Ishikawa (cell line): Measurements from ENCODE around the gene IL2RA.

Experiments used
- CEBPB ChIP-seq: IDR thresholded peaks from 2 replicates; pipeline ENCODE4 v1.6.1; 2012
- CREB1 ChIP-seq: IDR thresholded peaks from 2 replicates; pipeline ENCODE4 v1.6.1; 2012; ENCODE audit warnings: low read depth
- EGR1 ChIP-seq: IDR thresholded peaks from 2 replicates; pipeline ENCODE4 v1.6.1; 2012
- EP300 ChIP-seq: IDR thresholded peaks from 2 replicates; pipeline ENCODE4 v1.6.1; 2012; ENCODE audit warnings: borderline replicate concordance
- FOXM1 ChIP-seq: IDR thresholded peaks from 2 replicates; pipeline ENCODE4 v1.6.1; 2012; ENCODE audit warnings: low read depth, borderline replicate concordance
- NFIC ChIP-seq: IDR thresholded peaks from 2 replicates; pipeline ENCODE4 v1.6.1; 2012
- RAD21 ChIP-seq: IDR thresholded peaks from 2 replicates; pipeline ENCODE4 v1.6.1; 2012; ENCODE audit warnings: low read depth
- TAF1 ChIP-seq: IDR thresholded peaks from 2 replicates; pipeline ENCODE4 v1.6.1; 2012; ENCODE audit warnings: low read depth, mild to moderate bottlenecking
- TCF12 ChIP-seq: IDR thresholded peaks from 2 replicates; pipeline ENCODE4 v1.6.1; 2012; ENCODE audit warnings: low read depth
- TEAD4 ChIP-seq: IDR thresholded peaks from 2 replicates; pipeline ENCODE4 v1.6.1; 2012
- YY1 ChIP-seq: IDR thresholded peaks from 2 replicates; pipeline ENCODE4 v1.6.1; 2012; ENCODE audit warnings: low read depth
- ZBTB7A ChIP-seq: IDR thresholded peaks from 2 replicates; pipeline ENCODE4 v1.6.1; 2012; ENCODE audit warnings: low read depth
- TF ChIP-seq, protein P1 (sequence below): IDR thresholded peaks from 2 replicates; pipeline ENCODE4 v1.6.1; 2012; ENCODE audit warnings: low read depth, mild to moderate bottlenecking
- TF ChIP-seq, protein P2 (sequence below): IDR thresholded peaks from 2 replicates; pipeline ENCODE4 v1.6.1; 2012
- TF ChIP-seq, protein P3 (sequence below): IDR thresholded peaks from 2 replicates; pipeline ENCODE4 v1.6.1; 2012

IL2RA gene

DNA sequence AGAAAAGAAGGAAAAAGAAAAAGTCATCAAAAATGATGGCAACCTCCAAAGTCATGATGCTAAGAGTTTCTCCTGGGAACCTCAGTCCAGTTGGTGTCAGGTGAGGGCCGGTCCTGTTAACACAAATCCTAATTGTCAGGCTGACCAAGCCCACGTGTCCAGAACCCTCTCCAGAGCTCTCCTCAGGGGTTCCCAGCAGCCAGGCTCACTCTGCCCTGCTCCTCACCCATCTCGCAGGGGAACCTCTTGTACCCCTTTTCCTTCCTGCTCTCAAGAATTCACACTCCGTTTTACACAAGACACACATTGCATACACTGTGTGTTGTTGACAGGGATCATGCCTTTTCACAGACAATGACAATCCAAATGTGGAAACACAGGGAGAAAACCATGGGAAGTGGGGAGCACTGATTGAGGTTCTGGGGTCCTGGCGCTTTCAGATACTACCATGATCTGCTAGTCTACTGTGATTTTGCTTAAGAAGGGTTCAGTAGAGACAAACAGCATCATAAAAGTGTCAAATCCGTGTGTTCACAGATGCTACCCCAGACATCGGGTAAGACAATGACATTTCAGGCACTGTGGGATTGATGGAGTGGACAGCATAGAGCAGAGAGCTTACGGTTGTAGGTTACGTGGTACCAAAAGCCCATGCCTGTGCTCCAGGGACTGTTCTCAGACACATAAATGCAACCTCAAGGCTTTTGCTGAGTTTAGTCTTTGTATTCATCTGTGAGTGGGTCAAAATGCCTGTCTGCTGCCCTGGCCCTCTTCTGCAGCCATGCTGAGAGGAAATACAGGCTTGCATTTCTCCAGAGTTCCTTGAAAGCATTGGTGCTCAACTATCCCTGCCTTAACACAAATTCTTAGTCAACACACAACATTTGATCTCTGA is 16.0 kb downstream of the IL2RA start:
- TF ChIP-seq CEBPB (no peak), NFIC (no peak), TAF1 (no peak), CREB1 (no peak), RAD21 (no peak), YY1 (no peak)
- TF ChIP-seq, protein P1, sequence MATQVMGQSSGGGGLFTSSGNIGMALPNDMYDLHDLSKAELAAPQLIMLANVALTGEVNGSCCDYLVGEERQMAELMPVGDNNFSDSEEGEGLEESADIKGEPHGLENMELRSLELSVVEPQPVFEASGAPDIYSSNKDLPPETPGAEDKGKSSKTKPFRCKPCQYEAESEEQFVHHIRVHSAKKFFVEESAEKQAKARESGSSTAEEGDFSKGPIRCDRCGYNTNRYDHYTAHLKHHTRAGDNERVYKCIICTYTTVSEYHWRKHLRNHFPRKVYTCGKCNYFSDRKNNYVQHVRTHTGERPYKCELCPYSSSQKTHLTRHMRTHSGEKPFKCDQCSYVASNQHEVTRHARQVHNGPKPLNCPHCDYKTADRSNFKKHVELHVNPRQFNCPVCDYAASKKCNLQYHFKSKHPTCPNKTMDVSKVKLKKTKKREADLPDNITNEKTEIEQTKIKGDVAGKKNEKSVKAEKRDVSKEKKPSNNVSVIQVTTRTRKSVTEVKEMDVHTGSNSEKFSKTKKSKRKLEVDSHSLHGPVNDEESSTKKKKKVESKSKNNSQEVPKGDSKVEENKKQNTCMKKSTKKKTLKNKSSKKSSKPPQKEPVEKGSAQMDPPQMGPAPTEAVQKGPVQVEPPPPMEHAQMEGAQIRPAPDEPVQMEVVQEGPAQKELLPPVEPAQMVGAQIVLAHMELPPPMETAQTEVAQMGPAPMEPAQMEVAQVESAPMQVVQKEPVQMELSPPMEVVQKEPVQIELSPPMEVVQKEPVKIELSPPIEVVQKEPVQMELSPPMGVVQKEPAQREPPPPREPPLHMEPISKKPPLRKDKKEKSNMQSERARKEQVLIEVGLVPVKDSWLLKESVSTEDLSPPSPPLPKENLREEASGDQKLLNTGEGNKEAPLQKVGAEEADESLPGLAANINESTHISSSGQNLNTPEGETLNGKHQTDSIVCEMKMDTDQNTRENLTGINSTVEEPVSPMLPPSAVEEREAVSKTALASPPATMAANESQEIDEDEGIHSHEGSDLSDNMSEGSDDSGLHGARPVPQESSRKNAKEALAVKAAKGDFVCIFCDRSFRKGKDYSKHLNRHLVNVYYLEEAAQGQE: no peak

DNA sequence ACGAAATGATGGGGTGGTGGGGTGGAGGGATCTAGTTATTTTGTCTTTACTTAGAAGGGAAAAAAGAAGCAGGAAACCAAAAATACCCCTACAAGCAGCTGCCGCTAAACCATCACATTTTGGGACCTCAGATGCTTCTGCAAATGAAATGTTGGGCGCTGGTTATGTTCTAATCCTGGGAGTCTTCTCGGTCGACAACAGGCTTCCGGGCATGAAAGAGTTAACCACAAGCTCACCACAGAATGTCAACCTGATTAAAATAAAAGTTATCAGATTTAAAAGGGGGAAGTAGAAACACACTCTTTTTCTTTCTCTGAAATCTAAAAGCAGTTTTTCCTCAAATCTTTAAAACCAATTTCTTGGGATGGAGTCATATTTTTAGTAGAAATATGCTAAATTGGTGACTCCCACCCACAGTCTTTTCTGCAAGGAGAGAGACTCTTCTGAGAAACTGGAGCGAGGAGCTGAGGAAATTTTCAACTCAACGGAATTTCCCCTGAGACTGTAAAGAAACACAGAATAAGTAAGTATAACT is 16.8 kb downstream of the IL2RA start:
- TF ChIP-seq EGR1 (no peak), CREB1 (no peak), ZBTB7A (no peak), CEBPB (no peak), YY1 (no peak), TEAD4 (no peak), TCF12 (no peak), EP300 (no peak), RAD21 (no peak), FOXM1 (no peak), TAF1 (no peak), NFIC (no peak)
- TF ChIP-seq, protein P2, sequence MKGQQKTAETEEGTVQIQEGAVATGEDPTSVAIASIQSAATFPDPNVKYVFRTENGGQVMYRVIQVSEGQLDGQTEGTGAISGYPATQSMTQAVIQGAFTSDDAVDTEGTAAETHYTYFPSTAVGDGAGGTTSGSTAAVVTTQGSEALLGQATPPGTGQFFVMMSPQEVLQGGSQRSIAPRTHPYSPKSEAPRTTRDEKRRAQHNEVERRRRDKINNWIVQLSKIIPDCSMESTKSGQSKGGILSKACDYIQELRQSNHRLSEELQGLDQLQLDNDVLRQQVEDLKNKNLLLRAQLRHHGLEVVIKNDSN: no peak
- TF ChIP-seq, protein P3, sequence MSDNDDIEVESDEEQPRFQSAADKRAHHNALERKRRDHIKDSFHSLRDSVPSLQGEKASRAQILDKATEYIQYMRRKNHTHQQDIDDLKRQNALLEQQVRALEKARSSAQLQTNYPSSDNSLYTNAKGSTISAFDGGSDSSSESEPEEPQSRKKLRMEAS: no peak
- TF ChIP-seq, protein P1: no peak

DNA sequence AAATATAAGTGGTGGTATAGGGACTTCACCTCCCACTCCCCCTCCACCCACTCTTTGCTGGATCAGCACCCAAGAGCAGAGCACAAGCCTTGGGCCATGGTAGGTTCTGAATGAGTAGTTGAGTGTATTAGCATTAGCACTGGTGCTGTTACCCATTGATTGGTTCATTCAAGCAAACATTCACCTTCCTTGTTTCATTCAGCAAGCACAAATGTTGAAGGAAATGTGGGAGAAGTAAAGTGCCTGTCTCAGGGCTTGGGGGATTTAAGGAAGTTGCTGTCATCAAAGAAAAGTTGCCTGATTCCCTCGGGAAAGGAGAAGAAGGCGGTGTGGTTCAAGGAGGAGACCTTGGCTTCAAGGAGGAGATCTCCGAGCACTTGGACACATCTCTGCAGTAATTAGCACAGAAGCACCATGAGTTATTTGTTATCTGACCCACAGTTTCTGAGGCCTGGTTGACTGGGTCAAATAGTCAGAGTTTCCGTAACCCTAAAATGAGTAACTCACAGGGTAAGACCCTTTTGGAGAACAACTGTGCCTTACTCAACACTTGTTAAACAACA is 17.3 kb downstream of the IL2RA start:
- TF ChIP-seq FOXM1 (no peak), NFIC (no peak), RAD21 (no peak), CREB1 (no peak), EGR1 (no peak), TCF12 (no peak), CEBPB (no peak), EP300 (no peak), ZBTB7A (no peak)
- TF ChIP-seq, protein P3: no peak
- TF ChIP-seq, protein P2: no peak

DNA sequence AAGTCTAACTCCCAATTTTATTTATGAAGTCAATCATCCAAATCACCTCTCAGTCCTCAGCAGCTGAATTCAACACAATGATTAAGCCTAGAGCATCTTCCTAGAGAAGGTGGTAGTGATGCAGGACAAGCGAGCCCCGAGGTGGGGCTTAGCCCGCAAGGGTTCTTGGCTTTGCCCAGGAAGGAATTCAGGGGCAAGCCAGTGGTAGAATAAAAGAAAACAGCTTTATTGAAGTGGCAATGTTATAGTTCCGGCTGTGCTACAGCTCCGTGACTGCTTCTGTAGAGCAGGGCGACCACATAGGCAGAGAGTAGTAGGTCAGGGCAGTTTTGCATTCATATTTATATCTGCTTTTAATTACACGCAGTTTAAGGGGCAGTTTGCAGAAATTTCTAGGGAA is 18.1 kb downstream of the IL2RA start:
- no peak for TF ChIP-seq TAF1
- no peak for TF ChIP-seq TCF12
- TF ChIP-seq YY1: no peak
- no peak for TF ChIP-seq NFIC
- no peak for TF ChIP-seq EP300
- no peak for TF ChIP-seq CEBPB
- no peak for TF ChIP-seq CREB1
- no peak for TF ChIP-seq FOXM1
- TF ChIP-seq, protein P1: no peak
- no peak for TF ChIP-seq RAD21
- TF ChIP-seq TEAD4: no peak
- TF ChIP-seq, protein P2: no peak
- no peak for TF ChIP-seq EGR1
- no peak for TF ChIP-seq ZBTB7A
